Measurements from ENCODE around the gene VWC2L. TPM values are rescaled to one million over a fixed set of nuclear protein-coding genes. Genes with fewer than 3 reads are reported as not detected.

The VWC2L gene
- total RNA-seq, 1 experiment from 2014 or later = not detected

DNA sequence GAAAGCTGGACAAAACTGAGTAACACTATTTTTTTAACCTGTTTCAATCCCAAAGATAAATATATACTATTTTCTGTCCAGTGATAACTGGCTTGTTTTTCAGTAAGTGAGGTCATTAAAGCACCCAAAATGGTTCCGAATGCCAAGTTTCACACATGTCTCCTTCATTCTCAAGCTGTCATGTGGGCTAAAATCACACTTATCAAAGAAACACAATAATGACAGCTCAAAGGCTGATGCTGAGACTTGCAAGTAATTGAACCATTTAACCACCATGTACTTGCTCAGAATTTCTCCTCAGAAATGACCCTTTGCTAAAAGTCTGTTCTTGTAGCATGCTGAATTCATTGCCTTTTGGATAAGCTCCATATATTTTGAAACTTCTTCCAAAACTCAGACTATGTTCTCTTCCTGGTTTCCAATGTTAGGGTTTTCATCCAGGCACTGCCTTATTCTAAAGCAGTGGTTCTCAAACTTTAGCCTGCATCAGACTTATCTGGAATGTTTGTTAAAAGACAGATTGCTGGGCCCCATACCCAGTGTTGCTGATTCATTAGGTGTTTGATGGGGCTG, 149.8 kb downstream of the VWC2L start:
- Histone ChIP-seq H3K27me3 (replicated peaks) (no peaks in the 10 kb centered on the region), H3K4me1 (replicated peaks) (no peaks in the 10 kb centered on the region), H3K27ac (no peak overlapping the region), H3K4me3 (no peak overlapping the region), H3K9me3 (replicated peaks) (no peaks in the 10 kb centered on the region), H3K36me3 (no peaks in the 10 kb centered on the region)
- DNase-seq (ENCODE audit: low read depth in 1 of 2, low spot score in 2 of 2) = no peak

DNA sequence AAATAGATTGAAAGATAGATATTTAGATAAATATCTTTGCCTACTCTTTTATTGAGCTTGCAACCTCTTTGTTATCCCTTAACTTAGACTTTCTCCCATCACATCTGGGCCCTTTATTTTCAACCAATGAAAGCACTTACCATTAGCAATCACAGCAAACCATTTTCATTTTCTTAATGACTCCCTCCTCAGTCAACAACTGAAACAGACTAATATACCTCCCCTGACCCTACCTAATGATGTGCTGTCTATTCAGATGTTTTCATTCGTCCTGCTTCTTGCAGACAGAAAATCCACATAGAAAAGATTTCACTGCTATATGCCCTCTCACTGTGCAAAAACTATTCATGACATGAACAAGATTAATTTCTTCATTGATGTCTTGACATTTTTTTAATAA, 154.4 kb downstream of the VWC2L start:
- Histone ChIP-seq H3K27me3 (replicated peaks) (no peaks in the 10 kb centered on the region), H3K36me3 (no peaks in the 10 kb centered on the region), H3K4me3 (no peak overlapping the region), H3K27ac (no peak overlapping the region), H3K9me3 (replicated peaks) (no peaks in the 10 kb centered on the region; the same call in 1 of the 2 replicates), H3K4me1 (replicated peaks) (no peaks in the 10 kb centered on the region)
- DNase-seq (ENCODE audit: low read depth in 1 of 2, low spot score in 2 of 2) = no peak

DNA sequence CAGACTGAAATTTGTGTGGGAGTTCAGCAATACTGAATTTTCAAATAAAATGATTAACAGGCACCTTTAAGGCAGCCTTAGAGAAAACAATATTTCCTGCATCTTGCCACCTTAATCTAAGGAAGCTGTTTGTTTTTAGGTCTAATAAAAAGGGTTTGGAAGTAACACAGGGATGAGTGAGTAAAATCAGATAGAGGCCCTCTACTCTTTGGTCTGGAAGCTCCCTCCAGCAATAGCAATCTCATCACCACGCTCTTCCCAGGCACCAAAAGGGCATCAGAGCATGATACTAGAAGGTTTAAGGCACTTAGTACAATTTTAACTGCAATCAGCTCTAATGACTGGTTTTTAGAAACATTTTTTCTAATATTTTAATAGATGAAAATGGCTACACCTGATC, 155.6 kb downstream of the VWC2L start:
- no peaks in the 10 kb centered on the region; the same call in 1 of the 2 replicates for H3K9me3 ChIP-seq (replicated peaks)
- H3K36me3 ChIP-seq = no peaks in the 10 kb centered on the region
- no peaks in the 10 kb centered on the region for H3K27me3 ChIP-seq (replicated peaks)
- no peak for DNase-seq (ENCODE audit: low read depth in 1 of 2, low spot score in 2 of 2)
- no peaks in the 10 kb centered on the region for H3K4me1 ChIP-seq (replicated peaks)
- H3K27ac ChIP-seq = no peak overlapping the region
- H3K4me3 ChIP-seq = no peak overlapping the region

DNA sequence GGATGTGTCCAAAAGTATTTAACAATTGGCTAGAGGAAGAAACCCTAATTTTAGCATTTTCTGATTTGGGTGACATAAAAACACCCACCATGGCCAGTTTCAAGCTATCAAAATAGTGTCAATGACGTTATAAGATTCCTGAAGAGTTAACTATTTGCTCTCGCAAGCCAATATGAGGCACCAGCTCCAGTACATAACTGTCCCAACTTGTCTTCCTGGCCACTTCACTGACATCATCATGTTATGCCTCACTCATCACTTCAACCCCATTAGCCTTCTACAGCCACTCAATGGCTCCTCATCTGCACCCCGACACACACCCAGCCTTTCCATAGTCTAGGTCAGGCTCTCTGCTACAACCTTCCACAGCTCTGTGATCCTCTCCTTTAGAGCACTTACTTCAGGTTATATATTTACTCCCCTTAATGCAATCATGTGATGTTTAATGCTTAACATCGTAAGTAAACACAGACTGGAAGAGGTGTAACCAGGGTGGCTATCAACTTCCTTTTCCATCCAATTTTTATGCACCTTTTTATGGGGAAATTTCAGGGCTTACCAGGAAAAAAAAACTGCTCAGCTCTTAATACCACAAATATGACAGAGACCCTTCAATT, 158.7 kb downstream of the VWC2L start:
- no peaks in the 10 kb centered on the region; the same call in 1 of the 2 replicates for H3K9me3 ChIP-seq (replicated peaks)
- no peaks in the 10 kb centered on the region for H3K4me1 ChIP-seq (replicated peaks)
- H3K4me3 ChIP-seq = no peak overlapping the region
- no peaks in the 10 kb centered on the region for H3K27me3 ChIP-seq (replicated peaks)
- H3K27ac ChIP-seq = no peak overlapping the region
- DNase-seq (ENCODE audit: low read depth in 1 of 2, low spot score in 2 of 2) = no peak
- no peaks in the 10 kb centered on the region for H3K36me3 ChIP-seq

DNA sequence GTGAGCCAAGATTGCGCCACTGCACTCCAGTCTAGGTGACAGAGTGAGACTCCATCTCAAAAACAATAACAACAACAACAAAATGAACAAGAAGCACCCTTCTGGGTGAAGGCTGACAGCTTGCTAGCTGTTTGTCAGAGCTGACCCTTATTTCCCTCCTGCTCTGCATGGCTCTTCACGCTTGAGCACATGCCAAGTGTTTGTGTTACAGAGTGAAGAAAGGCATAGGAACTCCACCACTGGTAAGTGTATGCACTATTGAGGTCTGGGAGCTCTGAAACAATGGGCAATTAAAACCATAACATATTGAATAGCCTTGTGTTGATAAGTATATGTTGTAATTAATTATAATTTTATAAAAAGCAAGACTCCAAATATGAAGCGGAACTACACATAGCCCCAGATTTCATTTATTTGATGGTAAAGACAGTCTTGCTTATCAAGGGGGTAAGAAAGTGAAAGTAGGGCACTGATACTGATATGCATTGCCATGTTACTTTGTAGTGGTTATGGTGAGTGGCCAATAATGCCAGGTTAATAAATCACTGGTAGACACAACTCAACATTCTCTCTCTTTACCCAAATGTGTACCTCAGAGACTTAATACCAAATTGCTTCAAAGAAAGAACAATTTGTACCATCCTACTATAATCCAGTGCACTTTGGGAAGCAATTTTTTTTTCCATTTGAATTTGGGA, 163.4 kb downstream of the VWC2L start:
- Histone ChIP-seq H3K4me1 (replicated peaks) (0 out of 2 replicates have a peak, but pooled peaks cover 4% of the 10 kb centered on the region), H3K9me3 (replicated peaks) (no peaks in the 10 kb centered on the region), H3K36me3 (no peaks in the 10 kb centered on the region), H3K27ac (no peak overlapping the region), H3K27me3 (replicated peaks) (no peaks in the 10 kb centered on the region), H3K4me3 (no peak overlapping the region)
- no peak for DNase-seq (ENCODE audit: low read depth in 1 of 2, low spot score in 2 of 2)

DNA sequence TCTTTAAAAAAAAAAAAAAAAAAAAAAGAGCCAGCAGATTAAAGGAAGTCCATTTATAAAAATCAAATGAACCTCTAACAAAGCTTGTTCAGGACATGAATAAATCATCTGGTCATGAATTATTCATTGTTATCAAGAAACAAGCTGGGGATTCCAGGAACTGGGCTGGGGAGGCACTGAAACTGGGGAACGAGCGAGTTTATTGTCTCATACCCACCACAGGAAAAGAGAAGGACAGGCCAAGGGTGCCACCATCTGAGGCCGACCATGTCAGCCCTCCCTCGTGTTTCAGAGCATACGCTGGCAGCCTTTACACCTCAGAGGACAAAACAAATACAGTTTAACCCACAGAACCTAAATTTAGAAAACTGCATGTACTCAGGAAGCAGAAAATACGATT, 164.2 kb downstream of the VWC2L start:
- H3K36me3 ChIP-seq = no peaks in the 10 kb centered on the region
- H3K27ac ChIP-seq = no peak overlapping the region
- H3K4me3 ChIP-seq = no peak overlapping the region
- no peak for DNase-seq (ENCODE audit: low read depth in 1 of 2, low spot score in 2 of 2)
- 0 out of 2 replicates have a peak, but pooled peaks cover 4% of the 10 kb centered on the region for H3K4me1 ChIP-seq (replicated peaks)
- no peaks in the 10 kb centered on the region for H3K9me3 ChIP-seq (replicated peaks)
- H3K27me3 ChIP-seq (replicated peaks) = no peaks in the 10 kb centered on the region

DNA sequence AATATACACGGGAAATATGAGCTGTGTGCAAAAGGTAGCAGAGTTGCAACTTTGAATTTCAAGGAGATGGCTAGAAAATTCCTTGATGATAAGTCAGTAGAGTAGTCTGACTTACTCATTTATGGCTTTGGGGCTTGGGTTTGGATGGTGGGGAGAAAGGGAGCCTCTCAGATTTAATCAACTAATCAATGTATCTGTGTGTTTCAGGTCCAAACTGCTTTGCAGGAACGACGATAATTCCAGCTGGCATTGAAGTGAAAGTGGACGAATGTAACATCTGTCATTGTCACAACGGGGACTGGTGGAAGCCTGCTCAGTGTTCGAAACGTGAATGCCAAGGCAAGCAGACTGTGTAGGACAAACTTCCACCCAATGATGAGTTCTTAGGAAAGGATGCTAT, 164.6 kb downstream of the VWC2L start:
- Histone ChIP-seq H3K36me3 (no peaks in the 10 kb centered on the region), H3K4me3 (no peak overlapping the region), H3K27me3 (replicated peaks) (no peaks in the 10 kb centered on the region), H3K9me3 (replicated peaks) (no peaks in the 10 kb centered on the region), H3K27ac (no peak overlapping the region), H3K4me1 (replicated peaks) (0 out of 2 replicates have a peak, but pooled peaks cover 4% of the 10 kb centered on the region)
- DNase-seq (ENCODE audit: low read depth in 1 of 2, low spot score in 2 of 2) = no peak

GRCh38 chr2:214577769-214578168, 166.9 kb downstream of the VWC2L start:
- DNase-seq (ENCODE audit: low read depth in 1 of 2, low spot score in 2 of 2) = no peak
- Histone ChIP-seq H3K27me3 (replicated peaks) (no peaks in the 10 kb centered on the region), H3K27ac (no peak overlapping the region)

DNA sequence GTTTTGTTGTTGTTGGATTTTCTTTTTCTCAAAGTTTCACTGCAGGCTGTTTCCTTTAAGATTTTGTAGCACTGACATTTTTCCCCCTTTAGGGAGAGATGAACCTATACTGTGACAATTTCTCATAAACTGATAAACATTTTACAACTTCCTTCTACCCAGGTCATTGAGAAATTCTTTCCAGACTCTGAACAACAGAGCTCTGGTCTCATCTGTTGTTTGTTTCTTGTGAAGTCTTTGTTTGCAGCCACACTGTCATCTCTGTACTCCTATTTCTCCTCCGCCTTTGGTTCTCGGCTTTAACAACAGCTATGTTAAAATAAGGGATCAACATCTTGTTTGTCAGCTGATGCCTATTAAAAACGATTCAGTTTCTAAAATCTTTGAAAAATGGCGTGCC, 167.6 kb downstream of the VWC2L start:
- Histone ChIP-seq H3K27ac (no peak overlapping the region), H3K36me3 (no peaks in the 10 kb centered on the region), H3K9me3 (replicated peaks) (no peaks in the 10 kb centered on the region), H3K4me1 (replicated peaks) (0 out of 2 replicates have a peak, but pooled peaks cover 4% of the 10 kb centered on the region), H3K4me3 (no peak overlapping the region), H3K27me3 (replicated peaks) (no peaks in the 10 kb centered on the region)
- no peak for DNase-seq (ENCODE audit: low read depth in 1 of 2, low spot score in 2 of 2)

More at GRCh38 chr2:214577769-214578168, 166.9 kb downstream of the VWC2L start:
- Histone ChIP-seq H3K4me1 (replicated peaks) (0 out of 2 replicates have a peak, but pooled peaks cover 4% of the 10 kb centered on the region), H3K4me3 (no peak overlapping the region), H3K9me3 (replicated peaks) (no peaks in the 10 kb centered on the region), H3K36me3 (no peaks in the 10 kb centered on the region)

- Histone ChIP-seq H3K4me1 (replicated peaks) (0 out of 2 replicates have a peak, but pooled peaks cover 4% of the 10 kb centered on the region), H3K36me3 (no peaks in the 10 kb centered on the region), H3K9me3 (replicated peaks) (no peaks in the 10 kb centered on the region), H3K27ac (no peak overlapping the region), H3K27me3 (replicated peaks) (no peaks in the 10 kb centered on the region), H3K4me3 (no peak overlapping the region)
- no peak for DNase-seq (ENCODE audit: low read depth in 1 of 2, low spot score in 2 of 2)
Measured at GRCh38 chr2:214579035-214579434, 168.2 kb downstream of the VWC2L start.

DNA sequence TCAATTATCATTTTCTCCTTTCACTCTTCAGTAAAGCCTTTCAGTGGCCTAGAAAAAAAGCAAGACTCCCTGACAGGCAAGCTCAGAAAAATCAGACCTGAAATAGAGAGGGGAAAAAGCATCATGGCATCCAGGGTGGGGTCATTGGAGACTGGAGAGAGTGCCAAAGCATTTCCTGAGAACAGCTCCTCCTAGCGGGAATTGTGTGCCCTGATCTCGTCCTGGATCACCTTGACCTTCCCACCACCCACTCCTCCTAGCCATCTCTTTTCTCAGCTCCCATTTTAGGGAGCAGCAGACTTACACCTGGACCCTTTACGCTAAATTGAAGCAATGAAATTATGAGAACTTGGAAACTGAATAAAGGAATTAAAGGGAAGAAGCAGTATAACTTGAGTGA, 176.6 kb downstream of the VWC2L start:
- H3K4me1 ChIP-seq (replicated peaks) = no peaks in the 10 kb centered on the region
- no peaks in the 10 kb centered on the region for H3K27me3 ChIP-seq (replicated peaks)
- no peak overlapping the region for H3K4me3 ChIP-seq
- DNase-seq (ENCODE audit: low read depth in 1 of 2, low spot score in 2 of 2) = no peak
- no peaks in the 10 kb centered on the region for H3K36me3 ChIP-seq
- no peak overlapping the region for H3K27ac ChIP-seq
- H3K9me3 ChIP-seq (replicated peaks) = no peaks in the 10 kb centered on the region

- DNase-seq (ENCODE audit: low read depth in 1 of 2, low spot score in 2 of 2) = no peak
- Histone ChIP-seq H3K27me3 (replicated peaks) (no peaks in the 10 kb centered on the region), H3K4me3 (no peak overlapping the region), H3K4me1 (replicated peaks) (peaks cover 12% of the 10 kb centered on the region), H3K36me3 (no peaks in the 10 kb centered on the region), H3K9me3 (replicated peaks) (no peaks in the 10 kb centered on the region), H3K27ac (no peak overlapping the region)
Measured at GRCh38 chr2:214591366-214591765, 180.5 kb downstream of the VWC2L start.

DNA sequence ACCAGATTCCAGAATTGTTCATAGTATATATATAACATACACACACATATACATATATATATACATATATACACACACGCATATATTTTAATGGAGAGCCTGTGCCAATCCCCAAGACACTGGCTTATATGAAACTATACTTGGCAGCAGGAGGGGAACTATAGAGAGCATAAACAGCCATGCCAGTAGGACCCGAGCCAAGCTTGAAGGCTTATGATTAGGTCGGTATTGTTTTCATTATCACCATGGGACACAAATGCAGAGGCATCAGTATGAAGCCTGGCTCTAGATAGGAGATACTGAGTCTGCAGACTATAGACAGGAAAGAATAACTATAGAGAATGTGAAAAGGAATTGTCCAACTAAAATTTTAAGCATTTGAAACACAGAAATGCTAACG, 181.2 kb downstream of the VWC2L start:
- no peak overlapping the region for H3K27ac ChIP-seq
- no peaks in the 10 kb centered on the region for H3K9me3 ChIP-seq (replicated peaks)
- peaks cover 12% of the 10 kb centered on the region for H3K4me1 ChIP-seq (replicated peaks)
- H3K4me3 ChIP-seq = no peak overlapping the region
- H3K27me3 ChIP-seq (replicated peaks) = no peaks in the 10 kb centered on the region
- H3K36me3 ChIP-seq = no peaks in the 10 kb centered on the region
- no peak for DNase-seq (ENCODE audit: low read depth in 1 of 2, low spot score in 2 of 2)

DNA sequence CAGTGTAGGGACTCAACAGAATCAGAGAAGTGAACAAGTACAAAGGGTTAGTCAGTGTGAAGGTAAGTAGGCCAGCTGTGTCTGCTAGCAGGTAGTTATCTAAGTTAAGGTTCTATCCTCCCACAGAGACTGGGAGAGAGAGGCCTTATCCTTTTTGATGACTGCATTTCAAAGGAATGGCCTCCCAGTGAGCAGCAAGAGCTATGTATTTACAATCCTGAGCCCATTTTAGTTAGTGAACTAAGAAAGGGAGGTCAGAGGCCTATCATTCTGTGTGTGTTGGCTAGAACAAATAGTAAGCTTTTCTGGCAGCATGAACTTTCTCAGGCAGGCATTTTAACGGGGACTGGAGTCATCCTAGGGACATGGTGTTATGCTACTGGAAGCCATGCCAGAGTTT, 182.9 kb downstream of the VWC2L start:
- peaks cover 12% of the 10 kb centered on the region for H3K4me1 ChIP-seq (replicated peaks)
- no peaks in the 10 kb centered on the region for H3K27me3 ChIP-seq (replicated peaks)
- no peaks in the 10 kb centered on the region for H3K9me3 ChIP-seq (replicated peaks)
- peak overlapping the region; percentile 64 for H3K27ac ChIP-seq
- H3K4me3 ChIP-seq = no peak overlapping the region
- no peaks in the 10 kb centered on the region for H3K36me3 ChIP-seq
- DNase-seq (ENCODE audit: low read depth in 1 of 2, low spot score in 2 of 2) = peak; percentile 71 to 88
